NB4 (cell line): Measurements from ENCODE around the gene SKIC2.
"Not testable (repeated sequence)": the region's sequence is repeated elsewhere in the genome, so short reads cannot be mapped to it uniquely, and the experiment has no call there.

ENCODE experiments used
- CTCF ChIP-seq: IDR thresholded peaks from one replicate; pipeline ENCODE4 v1.5.1; 2012; ENCODE audit warnings: low read depth, low read length
- POLR2A ChIP-seq: IDR thresholded peaks from 2 replicates; pipeline ENCODE4 v1.6.1; 2011; ENCODE audit warnings: mild to moderate bottlenecking; ENCODE audit not compliant: insufficient read length; ENCODE audit errors: extremely low read depth

- TF ChIP-seq CTCF, POLR2A: not testable (repeated sequence)
Observed at GRCh38 chr6:32010856-32011530, 52.0 kb downstream of the SKIC2 start.
